HCT116 (cell line): Measurements from ENCODE around the gene CDC14A. TPM values are rescaled to one million over a fixed set of nuclear protein-coding genes. Genes with fewer than 3 reads are reported as not detected.

ENCODE experiments used
- ATAC-seq: fragments of 200-7000 bp; cut with Tn5 transposase; 2 replicates; pipeline ENCODE4 v1.9.1; 2020; ENCODE audit warnings: mild to moderate bottlenecking, moderate library complexity
- BruUV-seq: library from RNA; stranded (reverse); fragments of 400-500 nt; replicated peaks from 2 replicates; lab custom pipeline; 2021; lab: Mats Ljungman, UMichigan
- CTCF ChIA-PET: fragments of 300-600 bp; sonication (Branson Sonifier 250); formaldehyde crosslinking; loops from one replicate; lab custom pipeline; 2021; ENCODE audit warnings: antibody characterized with exemption; lab: Charles Lee
- POLR2A ChIA-PET: fragments of 300-600, 350-600 bp; sonication (Branson Sonifier 250); formaldehyde crosslinking; loops from one replicate; lab custom pipeline; 2021; ENCODE audit warnings: antibody characterized with exemption; lab: Charles Lee
- RAD21 ChIA-PET, 2 experiments: fragments of 300-600 bp; sonication (Branson Sonifier 250); formaldehyde crosslinking; loops; one replicate each; lab custom pipeline; 2023; ENCODE audit warnings: low total read pairs in 2 of 2; ENCODE audit not compliant: uncharacterized antibody in 2 of 2, unreplicated experiment in 2 of 2, low non-redundant PET in 1 of 2; lab: Charles Lee
- DNase-seq: peaks from one replicate; pipeline ENCODE4 v3.0.0-alpha.2; 2010; ENCODE audit warnings: low read depth, low spot score
- H2AFZ ChIP-seq: fragments of 200-600 bp; shearing (Covaris generic), sonication (generic); 2 replicates; pipeline ENCODE4 v1.6.1; 2017; ENCODE audit warnings: low read depth, mixed run types, mixed read lengths, antibody characterized with exemption, low read length; ENCODE audit not compliant: poor library complexity, severe bottlenecking
- H3K27ac ChIP-seq: 2 replicates; pipeline ENCODE4 v1.5.1; 2012; ENCODE audit warnings: low read depth, low read length
- H3K27me3 ChIP-seq: fragments of 200-600 bp; sonication (generic); 2 replicates; pipeline ENCODE4 v1.6.1; 2016; ENCODE audit warnings: mixed run types, low read length, mixed read lengths; ENCODE audit not compliant: insufficient read depth
- H3K36me3 ChIP-seq, 2 experiments: fragments of 200-500 bp in 1 of 2; fragments of 200-600 bp in 1 of 2; sonication (Bioruptor generic) in 1 of 2; sonication (generic) in 1 of 2; 2 replicates each; pipeline versions ENCODE4 v1.5.1 to v1.6.1; 2014 to 2016; ENCODE audit warnings: low read length in 2 of 2, inconsistent platforms in 1 of 2, mixed read lengths in 1 of 2, mixed run types in 1 of 2; ENCODE audit not compliant: insufficient read depth in 2 of 2, control insufficient read depth in 1 of 2
- H3K4me1 ChIP-seq, 2 experiments: fragments of 200-600 bp in 1 of 2; sonication (generic) in 1 of 2; 2 replicates each; pipeline versions ENCODE4 v1.5.1 to v1.6.1; 2012 to 2017; ENCODE audit warnings: low read length in 2 of 2, inconsistent platforms in 1 of 2, mild to moderate bottlenecking in 1 of 2, mixed read lengths in 1 of 2, mixed run types in 1 of 2, moderate library complexity in 1 of 2; ENCODE audit not compliant: insufficient read depth in 2 of 2, control insufficient read depth in 1 of 2
- H3K4me2 ChIP-seq: fragments of 200-600 bp; sonication (generic); 2 replicates; pipeline ENCODE4 v1.6.1; 2017; ENCODE audit warnings: mixed run types, low read length, mixed read lengths
- H3K4me3 ChIP-seq, 2 experiments: fragments of 200-600 bp in 1 of 2; sonication (generic) in 1 of 2; replicated peaks in 1 of 2; 2 replicates each; pipeline ENCODE4 v1.5.1; 2011 to 2016; ENCODE audit warnings: low read length in 2 of 2, control low read depth in 1 of 2, low read depth in 1 of 2, mild to moderate bottlenecking in 1 of 2, mixed read lengths in 1 of 2, mixed run types in 1 of 2
- H3K79me2 ChIP-seq: fragments of 200-600 bp; sonication (generic); 2 replicates; pipeline ENCODE4 v1.6.1; 2017; ENCODE audit warnings: mild to moderate bottlenecking, mixed run types, low read length, moderate library complexity, mixed read lengths; ENCODE audit not compliant: insufficient read depth
- H3K9ac ChIP-seq: fragments of 200-600 bp; sonication (generic); 2 replicates; pipeline ENCODE4 v1.6.1; 2016; ENCODE audit warnings: low read length, mixed read lengths
- H3K9me2 ChIP-seq: fragments of 200-600 bp; sonication (generic), shearing (Covaris generic); 2 replicates; pipeline ENCODE4 v1.6.1; 2017; ENCODE audit warnings: mixed run types, mild to moderate bottlenecking, moderate library complexity; ENCODE audit not compliant: insufficient read depth
- H3K9me3 ChIP-seq, 2 experiments: fragments of 200-500 bp in 1 of 2; fragments of 200-600 bp in 1 of 2; sonication (Bioruptor generic) in 1 of 2; sonication (generic) in 1 of 2; 2 replicates each; pipeline ENCODE4 v1.6.1; 2014 to 2017; ENCODE audit warnings: low read length in 2 of 2, mixed read lengths in 2 of 2, inconsistent platforms in 1 of 2, low read depth in 1 of 2, mild to moderate bottlenecking in 1 of 2, mixed run types in 1 of 2, moderate library complexity in 1 of 2; ENCODE audit not compliant: control insufficient read depth in 1 of 2, insufficient read depth in 1 of 2
- H4K20me1 ChIP-seq: fragments of 200-600 bp; sonication (generic), shearing (Covaris generic); 2 replicates; pipeline ENCODE4 v1.6.1; 2017; ENCODE audit warnings: mixed run types, mild to moderate bottlenecking, moderate library complexity; ENCODE audit not compliant: insufficient read depth
- CEBPB ChIP-seq: IDR thresholded peaks from 2 replicates; pipeline ENCODE4 v1.6.1; 2012; ENCODE audit warnings: low read depth
- CTCF ChIP-seq, 3 experiments: fragments of 200-600 bp in 1 of 3; sonication (generic) in 1 of 3; IDR thresholded peaks in 2 of 3; conservative IDR thresholded peaks in 1 of 3; 2 replicates each; pipeline ENCODE4 v1.5.1; 2012 to 2017; ENCODE audit warnings: low read depth in 2 of 3, low read length in 2 of 3, antibody characterized with exemption in 1 of 3, borderline replicate concordance in 1 of 3, control low read depth in 1 of 3, mild to moderate bottlenecking in 1 of 3, mixed read lengths in 1 of 3, mixed run types in 1 of 3, moderate library complexity in 1 of 3; ENCODE audit not compliant: insufficient read depth in 1 of 3
- EGR1 ChIP-seq: IDR thresholded peaks from 2 replicates; pipeline ENCODE4 v1.6.1; 2012; ENCODE audit warnings: low read depth
- EZH2 ChIP-seq: fragments of 200-600 bp; sonication (generic); IDR thresholded peaks from 2 replicates; pipeline ENCODE4 v1.6.1; 2017; ENCODE audit warnings: antibody characterized with exemption, mixed run types
- FOSL1 ChIP-seq: IDR thresholded peaks from 2 replicates; pipeline ENCODE4 v1.6.1; 2012; ENCODE audit warnings: low read depth
- JUND ChIP-seq: IDR thresholded peaks from 2 replicates; pipeline ENCODE4 v1.6.1; 2012
- MAX ChIP-seq: IDR thresholded peaks from 2 replicates; pipeline ENCODE4 v1.6.1; 2012
- POLR2A ChIP-seq: IDR thresholded peaks from 2 replicates; pipeline ENCODE4 v1.7.0; 2011; ENCODE audit warnings: borderline replicate concordance; ENCODE audit not compliant: insufficient read depth, insufficient read length; ENCODE audit errors: extremely low read depth
- POLR2AphosphoS5 ChIP-seq: IDR thresholded peaks from 2 replicates; pipeline ENCODE4 v1.6.1; 2011; ENCODE audit warnings: mild to moderate bottlenecking, low read depth, low read length, moderate library complexity
- REST ChIP-seq: IDR thresholded peaks from 2 replicates; pipeline ENCODE4 v1.6.1; 2012; ENCODE audit warnings: low read depth
- SIN3A ChIP-seq: IDR thresholded peaks from 2 replicates; pipeline ENCODE4 v1.6.1; 2012; ENCODE audit warnings: low read depth
- SP1 ChIP-seq: IDR thresholded peaks from 2 replicates; pipeline ENCODE4 v1.6.1; 2012; ENCODE audit warnings: low read depth
- SRF ChIP-seq: IDR thresholded peaks from 2 replicates; pipeline ENCODE4 v1.6.1; 2012; ENCODE audit warnings: low read depth
- TCF7L2 ChIP-seq: IDR thresholded peaks from 2 replicates; pipeline ENCODE4 v1.7.0; 2011; ENCODE audit warnings: borderline replicate concordance, inconsistent platforms; ENCODE audit not compliant: insufficient read depth, insufficient read length; ENCODE audit errors: extremely low read depth
- YY1 ChIP-seq: IDR thresholded peaks from 2 replicates; pipeline ENCODE4 v1.6.1; 2011; ENCODE audit warnings: low read length, low read depth, moderate library complexity, mild to moderate bottlenecking; ENCODE audit not compliant: insufficient replicate concordance; ENCODE audit errors: extremely low read depth
- ZFX ChIP-seq: fragments of 450-650 bp; IDR thresholded peaks from 2 replicates; pipeline ENCODE4 v1.6.1; 2017
- intact Hi-C: fragments of 100-400 bp; cut with micrococcal nuclease; formaldehyde crosslinking; loops from 2 replicates; pipeline ENCODE4 v1.10.0; 2022
- total RNA-seq: library from RNA; stranded (reverse); gene quantifications from one replicate; pipeline ENCODE4 v1.2.1, GENCODE V29; 2021; ENCODE audit not compliant: unreplicated experiment

The CDC14A gene
- total RNA-seq, 1 experiment from 2014 or later = 5.1 TPM

GRCh38 chr1:100565937-100566699 is 213.8 kb downstream of the CDC14A start:
- H3K27me3 ChIP-seq = no peaks in the 10 kb centered on the region
- CTCF ChIA-PET = no interaction called here
- H2AFZ ChIP-seq = no peak overlapping the region
- no peaks in the 10 kb centered on the region for H3K36me3 ChIP-seq
- H3K27ac ChIP-seq = no peak overlapping the region
- no peak for ATAC-seq
- no peaks in the 10 kb centered on the region for H3K9me3 ChIP-seq
- no peaks in the 10 kb centered on the region for H3K4me1 ChIP-seq
- intact Hi-C loops = no loop called here
- no peak overlapping the region for H3K4me2 ChIP-seq
- H3K9ac ChIP-seq = no peak overlapping the region
- H4K20me1 ChIP-seq = no peaks in the 10 kb centered on the region
- no peak for DNase-seq
- TF ChIP-seq POLR2AphosphoS5 (no peak), CTCF (IDR thresholded peaks at IDR 0.05 in 2 of 3, conservative IDR thresholded peaks at IDR 0.05 in 1 of 3; ENCODE audit: borderline replicate concordance in 1 of 3, insufficient read depth in 1 of 3, low read depth in 2 of 3, low read length in 2 of 3) (peak in 1 of 3 experiments; percentile 35; a peak in 1 of 6 replicates)
- H3K79me2 ChIP-seq = no peaks in the 10 kb centered on the region
- no peak overlapping the region for H3K4me3 ChIP-seq
- POLR2A ChIA-PET = no interaction called here
- no TSS peak for BruUV-seq
- H3K9me2 ChIP-seq = no peaks in the 10 kb centered on the region
- RAD21 ChIA-PET = no interaction called here

GRCh38 chr1:100567062-100567461 is 214.8 kb downstream of the CDC14A start:
- H3K9me2 ChIP-seq = no peaks in the 10 kb centered on the region
- no TSS peak for BruUV-seq
- H3K4me3 ChIP-seq = no peak overlapping the region
- no peak overlapping the region for H3K9ac ChIP-seq
- H2AFZ ChIP-seq = no peak overlapping the region
- POLR2A ChIA-PET = no interaction called here
- intact Hi-C loops = no loop called here
- RAD21 ChIA-PET = no interaction called here
- no peaks in the 10 kb centered on the region for H3K4me1 ChIP-seq
- CTCF ChIA-PET = no interaction called here
- no peaks in the 10 kb centered on the region for H4K20me1 ChIP-seq
- no peak for DNase-seq
- H3K79me2 ChIP-seq = no peaks in the 10 kb centered on the region
- H3K9me3 ChIP-seq = no peaks in the 10 kb centered on the region
- no peak overlapping the region for H3K27ac ChIP-seq
- H3K36me3 ChIP-seq = no peaks in the 10 kb centered on the region
- H3K4me2 ChIP-seq = no peak overlapping the region
- no peak for ATAC-seq
- no peaks in the 10 kb centered on the region for H3K27me3 ChIP-seq
- no peak for TF ChIP-seq EGR1
- TF ChIP-seq POLR2AphosphoS5 = no peak
- TF ChIP-seq SIN3A = no peak
- TF ChIP-seq MAX = no peak
- TF ChIP-seq TCF7L2 = no peak
- TF ChIP-seq REST = no peak
- TF ChIP-seq JUND = no peak
- TF ChIP-seq EZH2 = no peak
- TF ChIP-seq POLR2A = no peak
- no peak for TF ChIP-seq YY1
- TF ChIP-seq SRF = no peak
- TF ChIP-seq ZFX = no peak
- TF ChIP-seq CEBPB = no peak
- TF ChIP-seq SP1 = no peak
- no peak for TF ChIP-seq FOSL1
